HG03025 (cell line): ENCODE results near the gene COL4A1.

Source experiments
- ATAC-seq: cut with Tn5 transposase; IDR thresholded peaks from one replicate; pipeline ENCODE4 v1.9.1; 2021; ENCODE audit warnings: mild to moderate bottlenecking, moderate library complexity; ENCODE audit not compliant: unreplicated experiment, low FRiP score

The COL4A1 gene

DNA sequence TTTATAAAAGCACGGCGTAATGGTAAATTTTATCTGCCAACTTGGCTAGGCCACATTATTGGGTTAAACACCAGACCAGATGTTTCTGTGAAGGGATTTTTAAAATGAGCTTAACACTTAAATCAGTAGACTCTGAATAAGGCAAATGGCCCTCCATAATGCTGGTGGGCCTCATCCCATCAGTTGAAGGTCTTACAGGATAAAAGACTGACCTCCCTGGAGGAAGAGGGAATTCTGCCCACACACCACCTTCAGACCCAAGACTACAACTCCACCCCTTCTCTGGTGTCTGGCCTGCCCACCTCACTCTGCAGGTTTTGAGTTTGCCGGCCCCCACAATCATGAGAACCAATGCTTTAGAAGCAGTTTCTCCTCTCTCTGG lies 96.4 kb downstream of the COL4A1 start:
- no peak for ATAC-seq

- ATAC-seq: no peak
These were observed 96.9 kb downstream of the COL4A1 start for GRCh38 chr13:110209950-110210603.

DNA sequence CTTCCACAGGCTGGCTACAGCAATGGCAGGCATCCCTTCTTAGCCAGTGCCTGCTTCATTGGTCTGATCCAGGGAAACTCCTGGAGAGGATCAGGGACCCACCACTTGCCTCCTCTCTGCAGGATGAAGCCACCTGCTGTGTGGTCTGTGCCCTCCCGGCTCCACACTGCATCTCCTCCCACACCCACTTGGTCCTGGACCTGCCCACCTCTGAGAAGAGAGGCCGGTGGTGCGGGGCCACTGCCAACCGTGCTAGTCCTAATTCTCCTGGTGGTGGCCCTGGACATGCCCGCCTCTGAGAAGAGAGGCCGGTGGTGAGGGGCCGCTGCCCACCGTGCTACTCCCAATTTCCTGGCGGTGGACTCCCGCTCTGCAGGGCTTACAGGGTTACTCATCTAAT lies 98.8 kb downstream of the COL4A1 start:
- no peak for ATAC-seq

DNA sequence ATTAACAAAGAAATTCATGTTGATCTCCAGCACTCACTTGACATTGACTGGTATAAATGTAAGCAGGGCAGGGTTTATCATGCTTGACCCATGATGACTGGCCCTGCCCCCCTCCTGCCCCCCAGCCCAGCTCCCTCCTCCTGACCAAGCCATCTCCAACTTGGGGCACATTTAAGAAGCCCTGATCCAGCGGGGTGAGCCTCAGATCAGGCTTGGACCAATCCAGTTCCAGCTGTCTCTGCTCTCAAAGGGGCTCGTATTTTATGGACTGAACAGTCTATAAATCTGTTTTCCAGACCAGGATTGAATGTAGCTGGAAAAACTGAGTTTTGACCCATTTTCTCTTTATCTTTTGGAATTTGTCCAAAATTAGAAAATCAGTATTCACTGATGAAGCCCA lies 100.0 kb downstream of the COL4A1 start:
- ATAC-seq: no peak

GRCh38 chr13:110206185-110206584 lies 100.8 kb downstream of the COL4A1 start:
- no peak for ATAC-seq

DNA sequence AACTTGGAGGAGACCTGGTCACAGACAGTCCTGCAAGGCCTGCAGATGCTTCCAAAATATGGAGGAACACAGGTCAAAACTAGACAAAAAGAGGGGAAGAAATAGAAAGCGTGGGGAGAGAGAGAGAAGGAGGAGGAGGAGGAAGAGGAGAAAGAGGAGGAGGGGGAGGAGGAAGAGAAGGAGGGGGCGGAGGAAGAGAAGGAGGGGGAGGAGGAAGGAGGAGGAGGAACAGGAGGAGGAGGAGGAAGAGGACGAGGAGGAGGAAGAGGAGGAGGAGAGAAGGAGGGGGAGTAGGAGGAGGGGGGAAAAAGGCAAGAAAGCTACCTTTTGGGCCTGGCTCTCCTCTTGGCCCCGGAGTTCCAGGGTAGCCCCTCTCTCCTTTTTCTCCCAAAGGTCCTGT lies 105.8 kb downstream of the COL4A1 start:
- no peak for ATAC-seq

DNA sequence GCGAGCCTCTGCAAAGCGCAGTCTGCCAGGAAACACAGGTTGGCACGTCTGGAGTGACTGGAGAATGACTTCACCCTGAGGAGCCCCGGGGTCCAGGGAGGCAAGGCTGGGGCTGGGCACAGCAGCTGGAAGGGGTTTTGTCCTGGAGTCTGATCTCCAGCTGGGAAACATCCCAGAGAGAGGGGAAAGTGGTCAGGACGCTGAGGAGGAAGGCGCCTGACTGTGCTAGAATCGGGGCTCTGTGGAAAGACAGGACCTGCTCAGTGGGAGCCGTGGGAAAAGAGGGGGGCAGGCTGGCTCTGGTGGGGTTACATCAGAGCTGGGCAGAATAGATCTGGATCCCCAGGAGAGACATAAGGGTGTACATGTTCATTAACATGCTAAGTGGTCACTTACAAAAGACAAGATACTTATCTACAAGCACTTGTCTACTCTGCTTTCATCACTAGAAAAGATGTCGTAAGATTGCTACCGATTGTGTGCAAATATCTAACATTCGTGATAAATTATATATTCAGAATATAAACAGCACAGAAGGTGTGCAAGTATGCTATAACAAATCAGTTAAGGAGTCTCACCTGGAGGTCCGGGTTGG lies 106.6 kb downstream of the COL4A1 start:
- ATAC-seq: no peak

GRCh38 chr13:110199046-110199831 lies 107.7 kb downstream of the COL4A1 start:
- no peak for ATAC-seq

DNA sequence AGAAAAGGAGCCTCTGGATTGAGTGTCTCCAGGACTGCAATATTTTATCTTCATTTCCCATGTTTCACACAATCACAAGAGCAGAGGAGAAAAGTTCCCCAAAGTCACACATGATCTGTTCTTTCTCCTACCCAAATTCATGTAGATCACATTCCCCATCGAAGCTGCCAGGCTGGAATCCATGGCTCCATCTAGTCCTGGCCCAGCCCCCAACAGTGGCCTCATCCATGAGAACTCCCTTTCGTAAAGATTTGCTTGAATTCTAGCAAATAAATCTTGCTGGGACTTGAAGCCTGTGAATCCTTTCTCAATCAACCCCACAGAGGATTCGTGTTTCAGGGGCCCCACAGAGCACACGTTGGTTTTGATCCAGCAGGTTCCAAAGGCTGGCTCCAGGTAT lies 109.5 kb downstream of the COL4A1 start:
- no peak for ATAC-seq

DNA sequence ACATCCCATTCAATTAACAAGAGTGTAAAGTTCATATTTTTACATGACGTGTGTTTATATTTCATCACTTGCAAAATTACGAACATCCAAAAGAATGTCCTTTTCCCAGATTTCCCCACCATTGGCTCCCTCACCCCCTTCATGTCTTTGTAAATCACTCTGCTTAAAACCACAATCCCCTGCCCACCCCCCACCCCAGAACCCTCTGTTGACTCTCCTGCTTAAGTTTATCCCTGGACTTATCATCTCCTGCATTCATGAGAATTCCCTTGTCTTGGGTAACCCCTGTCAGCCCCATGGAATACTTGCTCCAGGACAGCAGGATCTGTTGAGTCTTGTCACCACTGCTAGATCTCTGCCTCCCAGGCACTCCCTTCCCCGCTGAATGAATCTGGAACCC lies 109.9 kb downstream of the COL4A1 start:
- ATAC-seq: no peak

- no peak for ATAC-seq
These were observed 111.1 kb downstream of the COL4A1 start for GRCh38 chr13:110195547-110196485.

GRCh38 chr13:110194451-110194850 lies 112.5 kb downstream of the COL4A1 start:
- no peak for ATAC-seq

- ATAC-seq: no peak
These were observed 113.5 kb downstream of the COL4A1 start for GRCh38 chr13:110193491-110193890.

DNA sequence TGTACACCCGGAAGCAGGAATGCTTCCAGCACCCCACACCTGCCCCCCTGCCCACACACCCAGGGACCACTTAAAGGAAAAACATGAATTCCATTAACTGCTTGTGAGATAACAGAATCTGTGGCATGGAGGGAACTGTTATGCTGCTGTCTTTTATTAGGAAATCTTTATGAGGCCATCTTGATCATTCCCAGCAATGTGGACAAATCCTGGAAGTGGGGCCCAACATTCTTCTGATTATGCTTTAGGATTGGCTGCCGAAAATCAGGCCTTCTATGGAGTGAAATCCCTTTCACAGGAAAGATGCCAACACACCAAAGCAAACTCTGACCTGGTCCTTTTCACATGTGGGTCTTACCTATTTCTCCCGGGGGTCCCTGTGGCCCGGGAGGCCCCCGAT lies 114.5 kb downstream of the COL4A1 start:
- no peak for ATAC-seq

DNA sequence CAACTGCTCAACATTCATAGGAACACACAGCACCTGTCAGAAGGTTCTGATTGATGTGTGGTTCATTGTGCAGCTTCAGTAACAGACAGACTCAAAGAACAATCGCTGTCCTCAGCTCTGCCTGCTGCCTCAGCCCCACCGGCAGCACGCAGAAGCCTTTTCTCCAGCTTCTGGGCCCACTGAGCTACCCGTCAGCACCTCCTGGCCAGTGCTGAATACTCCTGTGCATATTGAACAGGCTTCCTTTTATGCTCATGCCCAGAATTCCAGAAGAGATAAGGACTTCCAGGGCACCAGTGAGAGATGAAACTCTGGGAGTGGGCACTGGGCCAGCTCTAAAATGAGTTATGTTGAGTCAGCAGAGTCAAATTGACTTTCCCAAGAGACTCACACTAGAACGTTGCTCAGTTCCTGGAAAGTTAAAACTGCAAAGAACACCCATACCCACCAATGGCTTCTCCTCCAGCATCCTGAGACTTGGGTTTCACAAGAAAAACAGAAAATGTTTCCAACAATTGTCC lies 119.3 kb downstream of the COL4A1 start:
- ATAC-seq: no peak

GRCh38 chr13:110186231-110186855 lies 120.6 kb downstream of the COL4A1 start:
- no peak for ATAC-seq

- no peak for ATAC-seq
These were observed 121.3 kb downstream of the COL4A1 start for GRCh38 chr13:110185696-110186095.

- no peak for ATAC-seq
These were observed 123.0 kb downstream of the COL4A1 start for GRCh38 chr13:110183910-110184309.

DNA sequence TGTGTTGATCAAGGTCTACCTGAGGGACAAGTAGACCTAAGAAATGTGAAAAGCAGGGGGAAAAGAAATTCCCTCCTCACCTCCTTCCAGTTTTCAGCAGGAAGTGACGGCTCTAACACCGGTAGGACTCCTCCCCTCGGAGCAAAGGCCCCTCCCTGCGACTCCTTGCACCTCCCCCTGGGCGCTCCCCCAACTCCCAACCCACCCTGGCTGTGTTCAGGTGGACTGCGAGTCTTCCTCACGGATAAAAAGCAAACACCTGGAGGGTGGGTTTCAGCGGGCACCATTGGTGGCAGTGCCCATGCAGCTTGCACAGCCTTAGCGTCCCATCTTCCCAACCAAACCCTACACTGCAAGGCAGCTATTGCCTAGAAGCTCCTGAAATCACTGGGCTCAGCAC lies 124.5 kb downstream of the COL4A1 start:
- ATAC-seq: no peak

DNA sequence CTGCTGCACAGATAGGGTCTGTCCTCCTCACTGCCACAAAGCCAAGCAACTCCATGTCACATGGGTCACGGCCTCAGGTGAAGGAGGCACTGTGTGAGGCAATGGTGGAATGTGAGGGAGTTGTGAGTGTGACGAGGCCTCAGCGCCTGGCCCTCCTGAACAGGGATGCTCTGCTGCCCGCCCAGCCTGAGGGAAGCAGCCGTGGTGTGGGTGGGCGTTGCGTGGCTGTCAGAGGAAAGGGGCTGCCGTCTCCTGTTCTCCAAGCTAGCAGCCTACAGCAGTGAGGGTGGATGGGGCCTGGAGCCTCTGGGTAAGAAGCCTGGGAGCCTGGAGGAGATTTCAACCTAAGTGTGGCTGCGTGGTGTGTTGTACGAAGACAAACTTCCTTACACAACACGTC lies 125.0 kb downstream of the COL4A1 start:
- ATAC-seq: no peak
